Measurements from ENCODE around the gene SUV39H1.

- no peak for TF ChIP-seq CTCF (IDR thresholded peaks at IDR 0.05; ENCODE audit: low read depth, low read length, poor library complexity, severe bottlenecking)
- no peak for TF ChIP-seq EZH2phosphoT487 (IDR thresholded peaks at IDR 0.05; ENCODE audit: borderline replicate concordance, low read length)
Measured at GRCh38 chrX:48736303-48736702, 39.8 kb downstream of the SUV39H1 start.
